KMS-11 (cell line): ENCODE measurements around the gene TTF2.

ENCODE experiments used
- H2AFZ ChIP-seq: fragments of 200-600 bp; sonication (generic); 2 replicates; pipeline ENCODE4 v1.6.1; 2016; ENCODE audit warnings: antibody characterized with exemption, mixed run types, low read depth
- H3K27ac ChIP-seq: fragments of 200-600 bp; sonication (generic); 2 replicates; pipeline ENCODE4 v1.6.1; 2016; ENCODE audit warnings: mild to moderate bottlenecking, mixed run types
- H3K27me3 ChIP-seq: fragments of 200-600 bp; sonication (generic); 2 replicates; pipeline ENCODE4 v1.6.1; 2017; ENCODE audit warnings: mild to moderate bottlenecking, low read depth, mixed run types, moderate library complexity; ENCODE audit not compliant: insufficient read depth
- H3K36me3 ChIP-seq: fragments of 200-600 bp; sonication (generic); 2 replicates; pipeline ENCODE4 v1.6.1; 2017; ENCODE audit warnings: mild to moderate bottlenecking, mixed run types; ENCODE audit not compliant: insufficient read depth
- H3K4me1 ChIP-seq: fragments of 200-600 bp; sonication (generic); 2 replicates; pipeline ENCODE4 v1.6.1; 2016; ENCODE audit warnings: mild to moderate bottlenecking, low read depth, mixed run types; ENCODE audit not compliant: poor library complexity, severe bottlenecking
- H3K4me2 ChIP-seq: fragments of 200-600 bp; sonication (generic); 2 replicates; pipeline ENCODE4 v1.7.0; 2016; ENCODE audit warnings: mild to moderate bottlenecking, mixed run types
- H3K4me3 ChIP-seq: fragments of 200-600 bp; sonication (generic); IDR thresholded peaks from 2 replicates; pipeline ENCODE4 v1.6.1; 2017; ENCODE audit warnings: low read depth, low read length, mixed read lengths; ENCODE audit not compliant: insufficient read depth
- H3K79me2 ChIP-seq: fragments of 200-600 bp; sonication (generic); 2 replicates; pipeline ENCODE4 v1.6.1; 2016; ENCODE audit warnings: low read depth, mixed run types; ENCODE audit not compliant: insufficient read depth
- H3K9ac ChIP-seq: fragments of 200-600 bp; sonication (generic); 2 replicates; pipeline ENCODE4 v1.6.1; 2016; ENCODE audit warnings: mild to moderate bottlenecking, mixed run types
- H4K20me1 ChIP-seq: fragments of 200-600 bp; sonication (generic); 2 replicates; pipeline ENCODE4 v1.6.1; 2016; ENCODE audit warnings: mild to moderate bottlenecking, mixed run types; ENCODE audit not compliant: insufficient read depth
- TF ChIP-seq, protein P1 (sequence below): fragments of 200-600 bp; sonication (generic); conservative IDR thresholded peaks from 2 replicates; pipeline ENCODE4 v1.6.1; 2017; ENCODE audit warnings: low read depth, mild to moderate bottlenecking, antibody characterized with exemption, low read length, moderate library complexity, mixed read lengths

Gene TTF2

DNA sequence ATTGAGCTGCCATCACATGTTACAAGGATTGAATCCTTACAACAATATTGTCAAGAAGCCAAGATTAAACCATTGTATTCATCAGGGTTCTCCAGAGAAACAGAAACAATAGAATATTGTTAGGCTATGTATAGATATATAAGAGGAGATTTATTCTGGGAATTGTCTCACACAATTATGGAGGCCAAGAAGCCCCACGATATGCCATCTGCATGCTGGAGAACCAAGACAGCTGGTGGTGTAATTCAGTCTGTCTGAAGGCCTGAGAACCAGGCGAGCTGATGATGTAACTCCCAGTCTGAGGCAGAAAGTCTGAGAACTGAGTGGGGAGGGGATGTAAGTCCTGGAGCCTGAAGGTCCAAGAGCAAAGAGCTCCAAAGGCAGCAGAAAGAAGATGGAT, 14.5 kb upstream of the TTF2 start:
- H3K36me3 ChIP-seq = no peaks in the 10 kb centered on the region
- H3K79me2 ChIP-seq = no peaks in the 10 kb centered on the region
- no peak overlapping the region for H3K9ac ChIP-seq
- H3K4me1 ChIP-seq = no peaks in the 10 kb centered on the region
- TF ChIP-seq, protein P1, sequence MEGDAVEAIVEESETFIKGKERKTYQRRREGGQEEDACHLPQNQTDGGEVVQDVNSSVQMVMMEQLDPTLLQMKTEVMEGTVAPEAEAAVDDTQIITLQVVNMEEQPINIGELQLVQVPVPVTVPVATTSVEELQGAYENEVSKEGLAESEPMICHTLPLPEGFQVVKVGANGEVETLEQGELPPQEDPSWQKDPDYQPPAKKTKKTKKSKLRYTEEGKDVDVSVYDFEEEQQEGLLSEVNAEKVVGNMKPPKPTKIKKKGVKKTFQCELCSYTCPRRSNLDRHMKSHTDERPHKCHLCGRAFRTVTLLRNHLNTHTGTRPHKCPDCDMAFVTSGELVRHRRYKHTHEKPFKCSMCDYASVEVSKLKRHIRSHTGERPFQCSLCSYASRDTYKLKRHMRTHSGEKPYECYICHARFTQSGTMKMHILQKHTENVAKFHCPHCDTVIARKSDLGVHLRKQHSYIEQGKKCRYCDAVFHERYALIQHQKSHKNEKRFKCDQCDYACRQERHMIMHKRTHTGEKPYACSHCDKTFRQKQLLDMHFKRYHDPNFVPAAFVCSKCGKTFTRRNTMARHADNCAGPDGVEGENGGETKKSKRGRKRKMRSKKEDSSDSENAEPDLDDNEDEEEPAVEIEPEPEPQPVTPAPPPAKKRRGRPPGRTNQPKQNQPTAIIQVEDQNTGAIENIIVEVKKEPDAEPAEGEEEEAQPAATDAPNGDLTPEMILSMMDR = no peak
- no peak overlapping the region for H2AFZ ChIP-seq
- no peak overlapping the region for H3K27ac ChIP-seq
- no peaks in the 10 kb centered on the region for H4K20me1 ChIP-seq
- no peak overlapping the region for H3K4me2 ChIP-seq
- H3K4me3 ChIP-seq = no peak overlapping the region
- no peaks in the 10 kb centered on the region for H3K27me3 ChIP-seq

DNA sequence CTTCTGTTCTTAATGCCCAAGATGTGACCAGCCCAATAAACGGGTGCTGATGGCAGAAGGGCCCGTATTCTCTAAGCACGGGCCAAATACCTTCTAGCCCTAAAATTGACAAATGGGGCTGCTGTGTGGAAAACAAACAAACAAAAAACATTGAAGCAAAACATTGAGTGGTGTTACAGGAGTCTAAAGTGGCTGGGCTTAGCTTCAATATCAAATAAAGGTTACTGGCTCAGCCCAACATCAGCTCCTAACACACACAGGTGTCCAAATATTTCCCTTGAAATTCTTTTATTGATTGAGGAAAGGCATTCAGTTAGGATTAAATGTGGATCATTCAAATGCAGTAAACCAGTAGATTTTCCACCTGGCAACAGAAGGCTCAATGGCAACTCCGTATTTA, 13.3 kb upstream of the TTF2 start:
- H3K36me3 ChIP-seq = no peaks in the 10 kb centered on the region
- no peak overlapping the region for H2AFZ ChIP-seq
- TF ChIP-seq, protein P1 = no peak
- no peaks in the 10 kb centered on the region for H3K4me1 ChIP-seq
- H3K4me2 ChIP-seq = no peak overlapping the region
- H4K20me1 ChIP-seq = no peaks in the 10 kb centered on the region
- H3K27me3 ChIP-seq = no peaks in the 10 kb centered on the region
- H3K27ac ChIP-seq = no peak overlapping the region
- H3K4me3 ChIP-seq = no peak overlapping the region
- H3K9ac ChIP-seq = no peak overlapping the region
- H3K79me2 ChIP-seq = no peaks in the 10 kb centered on the region

DNA sequence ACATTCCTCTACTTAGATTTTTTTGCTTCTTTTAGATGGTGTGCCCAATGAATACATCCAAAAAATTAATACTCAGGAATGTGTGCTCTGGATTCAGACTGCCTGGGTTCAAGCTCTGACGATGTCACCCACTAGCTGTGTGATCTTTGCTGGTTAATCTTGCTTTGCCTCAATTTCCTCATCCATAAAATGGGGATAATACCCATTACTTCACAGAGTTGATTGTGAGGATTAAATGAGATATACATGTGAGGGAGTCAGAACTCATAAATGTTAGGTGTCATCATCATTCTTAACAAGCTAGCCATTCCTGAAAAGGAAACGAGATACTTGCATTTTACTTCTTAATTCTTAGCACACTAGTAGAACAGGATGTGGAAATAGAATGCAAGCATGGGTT, 12.9 kb upstream of the TTF2 start:
- TF ChIP-seq, protein P1 = no peak
- Histone ChIP-seq H3K4me3 (no peak overlapping the region), H3K27ac (no peak overlapping the region), H3K27me3 (no peaks in the 10 kb centered on the region), H3K9ac (no peak overlapping the region), H3K4me1 (no peaks in the 10 kb centered on the region), H3K79me2 (no peaks in the 10 kb centered on the region), H3K4me2 (no peak overlapping the region), H4K20me1 (no peaks in the 10 kb centered on the region), H2AFZ (no peak overlapping the region), H3K36me3 (no peaks in the 10 kb centered on the region)

DNA sequence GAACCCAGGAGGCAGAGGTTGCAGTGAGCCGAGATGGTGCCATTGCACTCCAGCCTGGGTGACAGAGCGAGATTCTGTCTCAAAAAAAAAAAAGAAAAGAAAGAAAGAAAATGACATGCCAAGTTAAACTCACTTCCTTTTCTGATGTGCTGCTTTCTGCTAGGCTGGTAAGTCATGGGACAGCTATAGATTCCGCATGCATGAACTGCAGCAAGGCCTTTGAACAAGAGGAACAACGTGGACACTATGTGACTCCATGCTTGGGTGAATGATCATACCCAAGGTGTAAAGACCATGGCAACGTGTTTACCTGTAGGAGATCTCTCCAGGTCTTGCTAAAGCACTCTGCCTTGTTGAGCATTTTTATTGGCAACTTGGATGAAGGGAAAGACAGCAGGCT, 10.3 kb upstream of the TTF2 start:
- TF ChIP-seq, protein P1 = no peak
- H3K4me2 ChIP-seq = no peak overlapping the region
- no peak overlapping the region for H3K27ac ChIP-seq
- no peaks in the 10 kb centered on the region for H3K27me3 ChIP-seq
- H2AFZ ChIP-seq = no peak overlapping the region
- H3K79me2 ChIP-seq = no peaks in the 10 kb centered on the region
- H3K4me3 ChIP-seq = no peak overlapping the region
- no peaks in the 10 kb centered on the region for H4K20me1 ChIP-seq
- no peaks in the 10 kb centered on the region for H3K36me3 ChIP-seq
- H3K4me1 ChIP-seq = no peaks in the 10 kb centered on the region
- no peak overlapping the region for H3K9ac ChIP-seq
